Keratinocyte (primary cell): Measurements from ENCODE around the gene S100A13.

ENCODE experiments used
- CTCF ChIP-seq, 3 experiments: IDR thresholded peaks in 1 of 3; conservative IDR thresholded peaks in 1 of 3; optimal IDR thresholded peaks in 1 of 3; 2 replicates in 2 of 3; 3 replicates in 1 of 3; pipeline versions ENCODE3 to v1.5.1; 2011; ENCODE audit warnings: low read length in 3 of 3, mild to moderate bottlenecking in 3 of 3, moderate library complexity in 2 of 3, control low read depth in 1 of 3, inconsistent platforms in 1 of 3; ENCODE audit not compliant: insufficient read depth in 2 of 3; ENCODE audit errors: extremely low read depth in 1 of 3
- EZH2 ChIP-seq: IDR thresholded peaks from one replicate; pipeline ENCODE4 v1.6.1; 2012; ENCODE audit warnings: inconsistent platforms, mild to moderate bottlenecking, low read length, moderate library complexity

GRCh38 chr1:153642161-153642560 is 14.9 kb upstream of the S100A13 start:
- no peak for TF ChIP-seq CTCF (optimal IDR thresholded peaks at IDR 0.05 in 1 of 3, IDR thresholded peaks at IDR 0.05 in 1 of 3, conservative IDR thresholded peaks at IDR 0.05 in 1 of 3; ENCODE audit: extremely low read depth in 1 of 3, insufficient read depth in 2 of 3, low read length in 3 of 3)
- TF ChIP-seq EZH2: no peak
